Sigmoid colon (tissue), 7 donors: ENCODE measurements around the gene THEM5. TPM values are rescaled to one million over a fixed set of nuclear protein-coding genes. Genes with fewer than 3 reads are reported as not detected.

Experiments
- DNase-seq: peaks from one replicate; pipeline ENCODE4 v3.0.0-alpha.2; 2019
- H3K27ac ChIP-seq, 4 donors: fragments of 200-600 bp; sonication (generic); one replicate each; pipeline ENCODE4 v1.5.1; 2016 to 2019; ENCODE audit warnings: mild to moderate bottlenecking in 1 of 4
- H3K27me3 ChIP-seq, 3 donors: fragments of 200-600 bp; sonication (generic); one replicate each; pipeline ENCODE4 v1.5.1; 2019; ENCODE audit warnings: mild to moderate bottlenecking in 1 of 3
- H3K36me3 ChIP-seq, 4 donors: fragments of 200-600 bp; sonication (generic); one replicate each; pipeline ENCODE4 v1.5.1; 2016 to 2019
- H3K4me1 ChIP-seq, 4 donors: fragments of 200-600 bp; sonication (generic); one replicate each; pipeline ENCODE4 v1.5.1; 2017 to 2019
- H3K4me3 ChIP-seq, 4 donors: fragments of 200-600 bp; sonication (generic); one replicate each; pipeline ENCODE4 v1.5.1; 2017 to 2019; ENCODE audit warnings: mild to moderate bottlenecking in 2 of 4, moderate library complexity in 1 of 4
- H3K9me3 ChIP-seq, 4 donors: fragments of 200-600 bp in 3 of 4; sonication (generic) in 3 of 4; one replicate each; pipeline versions ENCODE4 v1.5.1 to v1.6.1; 2013 to 2019
- CTCF ChIP-seq, 4 experiments: fragments of 450-650 bp in 3 of 4; fragments of 200-600 bp in 1 of 4; IDR thresholded peaks; one replicate each; pipeline ENCODE4 v1.5.1; 2016 to 2019; ENCODE audit warnings: antibody characterized with exemption in 4 of 4, mild to moderate bottlenecking in 3 of 4, moderate library complexity in 2 of 4
- EP300 ChIP-seq, 4 donors: sonication (generic); formaldehyde crosslinking; IDR thresholded peaks; one replicate each; pipeline ENCODE4 v1.6.1; 2017; ENCODE audit warnings: antibody characterized with exemption in 4 of 4
- POLR2A ChIP-seq, 2 donors: fragments of 450-650 bp; IDR thresholded peaks; one replicate each; pipeline ENCODE4 v1.6.1; 2016; ENCODE audit warnings: antibody characterized with exemption in 2 of 2, mild to moderate bottlenecking in 2 of 2, moderate library complexity in 2 of 2
- POLR2AphosphoS5 ChIP-seq, 4 donors: sonication (generic); formaldehyde crosslinking; IDR thresholded peaks; one replicate each; pipeline ENCODE4 v1.6.1; 2017; ENCODE audit warnings: antibody characterized with exemption in 4 of 4
- WGBS, 2 donors: extraction: QIAGEN DNeasy Blood & Tissue Kit; methylation state at CpG; one replicate each; pipeline ENCODE4 v1.1.7; 2013; 5-methylcytosine and 5-hydroxymethylcytosine counted together
- intact Hi-C: fragments of 100-400 bp; cut with DNase I; formaldehyde crosslinking; loops from one replicate; pipeline ENCODE4 v1.15.1; 2023
- polyA plus RNA-seq, 3 donors: library from polyadenylated mRNA; stranded (reverse); fragments of 200-250 nt; gene quantifications; one replicate each; pipeline ENCODE4 v1.2.3, GENCODE V29; 2013
- total RNA-seq, 4 donors: library from RNA; depleted of rRNA; stranded (reverse); fragments of >200 nt; gene quantifications; one replicate each; pipeline ENCODE4 v1.1.0, GENCODE V29; 2016
- donor health status: healthy with polysubstance abuse.
- donor health status: Bipolar disorder and iron deficiency.
- donor health status: healthy.

THEM5 gene
- total and polyA plus RNA-seq, 7 donors = not detected

DNA sequence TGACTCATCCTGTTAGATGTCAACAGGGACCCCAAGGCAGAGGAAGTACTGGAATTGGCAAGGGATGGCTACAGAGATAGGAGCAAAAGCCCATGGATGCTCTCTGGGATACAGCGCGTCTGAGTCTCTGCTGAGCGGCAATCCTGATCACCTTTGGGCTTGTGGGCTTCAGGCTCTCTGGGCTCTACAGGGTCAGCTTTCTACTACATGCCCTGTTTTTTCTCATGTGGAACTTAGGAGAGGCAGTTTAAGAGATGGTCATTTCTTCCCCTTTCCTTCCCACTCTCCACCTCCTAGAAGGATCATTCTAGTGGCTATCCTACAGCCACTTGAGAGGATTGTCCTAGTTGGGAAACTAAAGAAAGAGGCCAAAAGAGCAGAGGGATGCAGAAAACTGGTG, 49.6 kb downstream of the THEM5 start:
- 95 to 97% methylated on average over 3 of the region's 3 CpGs for WGBS, 2 donors
- intact Hi-C loops = no loop called here

GRCh38 chr1:151803164-151803563, 50.3 kb downstream of the THEM5 start:
- H3K27ac ChIP-seq = no peak overlapping the region
- intact Hi-C loops = no loop called here
- H3K4me3 ChIP-seq = no peak overlapping the region
- TF ChIP-seq POLR2A (IDR thresholded peaks at IDR 0.05) = no peak
- no peak for TF ChIP-seq CTCF (IDR thresholded peaks at IDR 0.05)
- no peak for TF ChIP-seq POLR2AphosphoS5 (IDR thresholded peaks at IDR 0.05)
- no peak for TF ChIP-seq EP300 (IDR thresholded peaks at IDR 0.05)
- no peaks in the 10 kb centered on the region for H3K9me3 ChIP-seq
- DNase-seq = peak; percentile 25
- no peaks in the 10 kb centered on the region for H3K4me1 ChIP-seq
- peaks cover 0 to 45% (median 0%) of the 10 kb centered on the region in 3 donors for H3K27me3 ChIP-seq
- no peaks in the 10 kb centered on the region for H3K36me3 ChIP-seq

More for the DNA sequence above, 49.6 kb downstream of the THEM5 start:
- Histone ChIP-seq H3K36me3 (no peaks in the 10 kb centered on the region), H3K4me1 (no peaks in the 10 kb centered on the region), H3K27me3 (peaks cover 0 to 45% (median 0%) of the 10 kb centered on the region in 3 donors), H3K4me3 (no peak overlapping the region), H3K27ac (no peak overlapping the region), H3K9me3 (no peaks in the 10 kb centered on the region)
- TF ChIP-seq CTCF (IDR thresholded peaks at IDR 0.05) = no peak
- DNase-seq = no peak

- peaks cover 0 to 45% (median 0%) of the 10 kb centered on the region in 3 donors for H3K27me3 ChIP-seq
- H3K27ac ChIP-seq = no peak overlapping the region
- 92 to 95% methylated on average over 5 of the region's 5 CpGs for WGBS, 2 donors
- H3K9me3 ChIP-seq = no peaks in the 10 kb centered on the region
- H3K4me3 ChIP-seq = no peak overlapping the region
- H3K4me1 ChIP-seq = no peaks in the 10 kb centered on the region
- no peaks in the 10 kb centered on the region for H3K36me3 ChIP-seq
- intact Hi-C loops = no loop called here
- peak; percentile 56 for DNase-seq
- TF ChIP-seq CTCF (IDR thresholded peaks at IDR 0.05) = no peak
- TF ChIP-seq POLR2A (IDR thresholded peaks at IDR 0.05) = no peak
- TF ChIP-seq POLR2AphosphoS5 (IDR thresholded peaks at IDR 0.05) = no peak
- TF ChIP-seq EP300 (IDR thresholded peaks at IDR 0.05) = no peak
Measured at GRCh38 chr1:151802372-151802771, 51.1 kb downstream of the THEM5 start.

- Histone ChIP-seq H3K9me3 (no peaks in the 10 kb centered on the region), H3K27me3 (peaks cover 0 to 45% (median 0%) of the 10 kb centered on the region in 3 donors), H3K4me1 (no peaks in the 10 kb centered on the region), H3K27ac (no peak overlapping the region), H3K36me3 (no peaks in the 10 kb centered on the region), H3K4me3 (no peak overlapping the region)
- intact Hi-C loops = no loop called here
- no peak for TF ChIP-seq EP300 (IDR thresholded peaks at IDR 0.05)
- TF ChIP-seq POLR2AphosphoS5 (IDR thresholded peaks at IDR 0.05) = no peak
- TF ChIP-seq POLR2A (IDR thresholded peaks at IDR 0.05) = no peak
- TF ChIP-seq CTCF (IDR thresholded peaks at IDR 0.05) = no peak
- 89 to 91% methylated on average over 7 of the region's 7 CpGs for WGBS, 2 donors
- peak; percentile 54 for DNase-seq
Measured at GRCh38 chr1:151801846-151802245, 51.7 kb downstream of the THEM5 start.

DNA sequence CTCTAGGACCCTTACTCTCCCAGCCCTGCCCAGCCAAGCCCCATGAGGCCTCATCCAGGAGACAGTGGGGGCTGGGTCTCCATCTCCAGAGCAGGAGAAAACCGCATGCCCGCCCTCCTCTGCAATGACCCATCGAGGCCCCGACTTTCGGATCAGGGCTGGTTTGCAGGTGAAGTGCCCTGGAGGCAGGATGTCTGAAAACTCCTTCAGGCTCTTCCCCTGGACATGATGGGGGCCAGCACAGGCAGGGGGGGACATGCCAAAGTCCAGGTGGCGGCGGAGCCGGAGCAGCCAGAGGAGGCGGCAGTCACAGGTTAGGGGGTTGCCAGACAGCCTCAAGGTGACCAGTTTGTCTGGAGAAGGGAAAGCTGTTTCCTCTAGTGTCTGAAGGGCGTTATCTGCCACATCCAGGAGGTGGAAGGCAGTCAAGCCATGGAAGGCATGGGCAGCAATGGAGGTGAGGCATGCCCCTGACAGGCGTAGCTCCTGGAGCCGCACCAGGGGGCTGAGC, 52.1 kb downstream of the THEM5 start:
- intact Hi-C loops = no loop called here
- TF ChIP-seq POLR2AphosphoS5 (IDR thresholded peaks at IDR 0.05) = no peak
- TF ChIP-seq CTCF (IDR thresholded peaks at IDR 0.05) = no peak
- no peak for TF ChIP-seq EP300 (IDR thresholded peaks at IDR 0.05)
- no peak for TF ChIP-seq POLR2A (IDR thresholded peaks at IDR 0.05)
- H3K9me3 ChIP-seq = no peaks in the 10 kb centered on the region
- H3K4me3 ChIP-seq = no peak overlapping the region
- peaks cover 0 to 41% (median 0%) of the 10 kb centered on the region in 3 donors for H3K27me3 ChIP-seq
- peak; percentile 51 for DNase-seq
- WGBS, 2 donors = 95% methylated on average over 12 of the region's 12 CpGs
- no peak overlapping the region for H3K27ac ChIP-seq
- no peaks in the 10 kb centered on the region for H3K36me3 ChIP-seq
- no peaks in the 10 kb centered on the region for H3K4me1 ChIP-seq
